A673 (cell line): ENCODE data around the gene DLG2. TPM values are rescaled to one million over a fixed set of nuclear protein-coding genes. Genes with fewer than 3 reads are reported as not detected.

Experiments used
- BruUV-seq: library from RNA; stranded (reverse); fragments of 400-500 nt; replicated peaks from 2 replicates; lab custom pipeline; 2021; lab: Mats Ljungman, UMichigan
- CTCF ChIA-PET: fragments of 300-600 bp; sonication (Branson Sonifier 250); formaldehyde crosslinking; loops from one replicate; lab custom pipeline; 2022; ENCODE audit warnings: antibody characterized with exemption; lab: Charles Lee
- POLR2A ChIA-PET: fragments of 300-600 bp; sonication (Branson Sonifier 250); formaldehyde crosslinking; loops from one replicate; lab custom pipeline; 2022; ENCODE audit warnings: antibody characterized with exemption; ENCODE audit not compliant: low non-redundant PET; lab: Charles Lee
- DNase-seq: peaks from one replicate; pipeline ENCODE4 v3.0.0-alpha.2; 2015; ENCODE audit warnings: low spot score
- H3K27ac ChIP-seq: fragments of 200-600 bp; sonication (generic); 2 replicates; pipeline ENCODE4 v1.5.1; 2016; ENCODE audit warnings: mixed run types, low read depth, mild to moderate bottlenecking, mixed read lengths, antibody characterized with exemption, low read length; ENCODE audit not compliant: poor library complexity, severe bottlenecking
- H3K27me3 ChIP-seq: fragments of 200-600 bp; sonication (generic); replicated peaks from 2 replicates; pipeline ENCODE4 v1.6.1; 2017; ENCODE audit warnings: mixed run types, low read depth, mild to moderate bottlenecking, mixed read lengths, antibody characterized with exemption, low read length; ENCODE audit not compliant: insufficient read depth, poor library complexity
- H3K36me3 ChIP-seq: fragments of 200-600 bp; sonication (generic); 2 replicates; pipeline ENCODE4 v1.6.1; 2016; ENCODE audit warnings: mixed run types, mild to moderate bottlenecking, mixed read lengths, antibody characterized with exemption, low read length; ENCODE audit not compliant: insufficient read depth, poor library complexity, severe bottlenecking
- H3K4me1 ChIP-seq: fragments of 200-600 bp; sonication (generic); 2 replicates; pipeline ENCODE4 v1.6.1; 2017; ENCODE audit warnings: mixed run types, mild to moderate bottlenecking, mixed read lengths, antibody characterized with exemption, low read length; ENCODE audit not compliant: insufficient read depth, poor library complexity, severe bottlenecking
- H3K4me3 ChIP-seq: fragments of 200-600 bp; sonication (generic); 2 replicates; pipeline ENCODE4 v1.5.1; 2016; ENCODE audit warnings: low read depth, mixed run types, mild to moderate bottlenecking, mixed read lengths, low read length; ENCODE audit not compliant: poor library complexity, severe bottlenecking
- H3K9me3 ChIP-seq: fragments of 200-600 bp; sonication (generic); 2 replicates; pipeline ENCODE4 v1.6.1; 2016; ENCODE audit warnings: mixed run types, low read depth, mild to moderate bottlenecking, mixed read lengths, antibody characterized with exemption, low read length; ENCODE audit not compliant: poor library complexity, severe bottlenecking
- CTCF ChIP-seq: fragments of 300-800, 200-600 bp; sonication (generic); conservative IDR thresholded peaks from 2 replicates; pipeline ENCODE4 v1.5.1; 2017; ENCODE audit warnings: low read depth, mild to moderate bottlenecking, antibody characterized with exemption, low read length, moderate library complexity, mixed read lengths
- EZH2 ChIP-seq: fragments of 200-600 bp; sonication (generic); IDR thresholded peaks from 2 replicates; pipeline ENCODE4 v1.6.1; 2017; ENCODE audit warnings: borderline replicate concordance, low read depth, mild to moderate bottlenecking, mixed read lengths, antibody characterized with exemption, low read length; ENCODE audit not compliant: poor library complexity, severe bottlenecking
- intact Hi-C: fragments of 100-400 bp; cut with micrococcal nuclease; formaldehyde crosslinking; loops from one replicate; pipeline ENCODE4 v1.10.0; 2022; ENCODE audit not compliant: unreplicated experiment
- total RNA-seq: library from RNA; stranded (reverse); gene quantifications from 2 replicates; pipeline ENCODE4 v1.2.3, GENCODE V29; 2021

Gene DLG2
- total RNA-seq, 1 experiment from 2014 or later: 277 TPM

GRCh38 chr11:83933008-83933407, 1694.1 kb downstream of the DLG2 start:
- Histone ChIP-seq H3K36me3 (no peaks in the 10 kb centered on the region), H3K27me3 (no peaks in the 10 kb centered on the region), H3K4me1 (no peaks in the 10 kb centered on the region), H3K27ac (no peak overlapping the region), H3K4me3 (no peak overlapping the region), H3K9me3 (no peaks in the 10 kb centered on the region)
- intact Hi-C loops: no loop called here
- no TSS peak for BruUV-seq
- TF ChIP-seq CTCF: no peak
- no peak for TF ChIP-seq EZH2
- ChIA-PET POLR2A (no interaction called here), CTCF (no interaction called here)
- DNase-seq: no peak

- CTCF ChIA-PET: no interaction called here
- Histone ChIP-seq H3K27me3 (no peaks in the 10 kb centered on the region), H3K27ac (no peak overlapping the region), H3K36me3 (no peaks in the 10 kb centered on the region), H3K9me3 (no peaks in the 10 kb centered on the region), H3K4me1 (no peaks in the 10 kb centered on the region), H3K4me3 (no peak overlapping the region)
- DNase-seq: no peak
- BruUV-seq: no TSS peak
- intact Hi-C loops: no loop called here
- TF ChIP-seq EZH2 (no peak), CTCF (no peak)
- POLR2A ChIA-PET: interaction anchor here (0.6 kb wide), 1 partner anchor 100 kb away, joined by 4 read pairs; no protein-coding TSS in a partner anchor
Measured at GRCh38 chr11:83927422-83927821, 1699.7 kb downstream of the DLG2 start.

GRCh38 chr11:83924795-83925542, 1702.2 kb downstream of the DLG2 start:
- BruUV-seq: no TSS peak
- Histone ChIP-seq H3K36me3 (no peaks in the 10 kb centered on the region), H3K9me3 (no peaks in the 10 kb centered on the region), H3K4me3 (no peak overlapping the region), H3K4me1 (no peaks in the 10 kb centered on the region), H3K27me3 (no peaks in the 10 kb centered on the region), H3K27ac (no peak overlapping the region)
- ChIA-PET POLR2A (no interaction called here), CTCF (no interaction called here)
- intact Hi-C loops: no loop called here
- DNase-seq: no peak
- no peak for TF ChIP-seq EZH2
- no peak for TF ChIP-seq CTCF
